ENCODE measurements around the gene SPOCD1.

SPOCD1 gene

DNA sequence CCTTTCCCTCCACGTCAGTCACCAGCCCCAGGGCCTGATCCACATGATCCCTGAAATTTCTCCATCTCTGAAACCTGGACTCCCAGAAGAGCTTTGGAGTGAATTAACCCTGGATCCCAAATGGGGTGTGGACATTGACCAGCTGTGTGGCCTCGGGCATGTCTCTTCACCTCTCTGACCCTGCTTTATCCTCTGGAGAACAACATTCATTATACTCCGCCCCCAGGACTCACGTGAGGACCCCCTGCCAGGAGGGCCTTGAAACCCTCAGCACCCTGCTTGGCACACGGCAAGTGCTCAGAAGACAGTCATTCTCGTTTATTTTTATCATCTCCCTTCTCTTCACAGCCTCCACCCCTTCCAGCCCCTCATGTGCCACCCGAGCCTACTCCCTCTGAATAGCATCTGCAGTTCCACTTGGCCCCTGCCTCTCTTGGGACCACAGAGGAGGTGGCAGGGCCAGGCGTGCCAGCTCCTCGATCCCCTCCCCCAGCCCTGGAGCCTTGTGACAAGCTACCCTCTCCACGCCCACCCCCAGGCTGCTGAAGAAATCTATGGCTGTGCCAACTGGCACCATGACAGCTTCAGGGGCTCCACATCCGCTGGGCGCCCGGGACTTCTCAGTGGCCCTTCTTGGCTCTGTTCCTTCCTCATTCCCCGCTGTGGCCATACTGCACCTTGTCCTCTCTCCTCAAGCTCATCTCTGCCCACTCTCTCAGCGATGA lies 69.7 kb downstream of the SPOCD1 start:
- Mint-ChIP-seq H3K27me3 (peaks cover 8% of the 10 kb centered on the region), H3K36me3 (no peaks in the 10 kb centered on the region), H3K27ac (no peak overlapping the region), H3K4me3 (no peak overlapping the region), H3K4me1 (ENCODE audit: low read depth) (peaks cover 7% of the 10 kb centered on the region), H3K9me3 (ENCODE audit: low read depth) (no peaks in the 10 kb centered on the region)

DNA sequence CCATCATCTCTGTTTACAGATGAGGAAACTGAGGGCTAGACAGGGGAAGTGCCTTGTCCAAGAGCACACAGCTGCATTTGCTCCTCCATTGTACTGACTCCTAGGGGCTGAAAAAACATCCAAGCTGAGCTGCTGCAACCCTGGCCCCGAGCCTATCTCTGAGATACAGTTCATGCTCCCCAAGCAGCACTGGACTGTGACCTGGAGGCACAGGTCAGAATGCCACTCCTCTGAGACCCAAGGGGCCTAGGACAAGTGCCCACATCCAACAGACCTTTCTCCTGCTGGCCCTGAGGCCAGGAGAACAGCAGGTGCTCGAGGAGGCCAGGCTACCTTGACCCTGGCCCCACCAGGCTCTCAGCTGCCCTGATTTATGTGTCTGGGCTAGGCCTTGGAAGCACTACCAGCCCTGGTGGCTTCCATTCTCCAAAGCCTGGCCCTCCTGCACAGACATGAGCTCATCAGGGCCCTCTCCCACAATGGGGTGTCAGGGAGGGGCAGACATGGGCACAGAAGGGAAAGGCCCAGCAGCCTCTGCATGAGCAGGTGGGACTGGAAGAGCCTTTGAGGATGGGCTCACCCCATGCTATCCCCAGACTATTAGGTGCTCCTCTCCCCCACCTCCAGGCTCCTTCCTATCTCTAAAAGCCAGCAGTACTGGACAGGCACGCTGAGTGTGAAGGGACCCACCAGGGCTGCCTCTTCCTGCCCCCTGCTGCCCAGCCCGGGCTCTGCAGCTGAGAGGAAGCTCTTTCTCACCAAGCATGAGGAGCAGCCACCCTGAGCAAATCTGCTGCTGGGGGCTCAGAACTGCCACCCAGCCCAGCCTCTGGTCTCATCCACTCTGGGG lies 70.5 kb downstream of the SPOCD1 start:
- H3K4me3 Mint-ChIP-seq: no peak overlapping the region
- no peaks in the 10 kb centered on the region for H3K9me3 Mint-ChIP-seq (ENCODE audit: low read depth)
- H3K36me3 Mint-ChIP-seq: no peaks in the 10 kb centered on the region
- peaks cover 8% of the 10 kb centered on the region for H3K27me3 Mint-ChIP-seq
- no peaks in the 10 kb centered on the region for H3K4me1 Mint-ChIP-seq (ENCODE audit: low read depth)
- no peak overlapping the region for H3K27ac Mint-ChIP-seq

DNA sequence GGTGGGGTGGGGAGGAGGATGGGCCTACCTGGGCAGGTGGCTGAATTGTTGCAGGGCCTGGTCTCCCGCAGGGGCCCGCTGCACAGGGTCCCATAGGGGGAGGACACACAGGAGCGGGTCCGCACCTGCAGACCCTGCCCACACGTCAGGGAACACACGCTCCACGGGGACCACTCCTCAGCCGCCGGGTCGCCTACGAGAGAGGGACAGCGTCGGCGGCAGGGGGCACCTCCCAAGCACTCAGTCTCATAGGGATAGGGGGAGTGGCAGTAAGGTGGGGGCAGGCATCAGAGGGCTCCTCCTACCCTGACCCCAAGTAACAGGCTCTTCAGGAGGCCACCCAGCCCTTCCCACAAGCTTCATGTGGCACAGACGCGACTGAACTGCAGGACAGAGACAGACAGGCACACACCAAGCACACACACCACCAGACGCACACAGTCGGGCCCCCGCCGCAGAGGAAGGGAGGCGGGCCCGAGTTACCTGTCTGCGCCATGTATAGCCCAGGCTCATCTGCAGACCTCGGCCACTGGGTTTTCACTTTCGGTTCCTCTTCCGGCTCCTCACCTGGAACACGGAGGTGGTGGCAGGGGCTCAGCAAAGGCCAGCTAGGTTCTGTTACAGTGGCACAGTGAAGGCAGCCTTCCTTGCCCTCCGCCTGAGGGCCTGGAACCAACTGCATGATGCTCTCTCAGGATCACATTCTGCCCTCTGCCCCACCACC lies 71.5 kb downstream of the SPOCD1 start:
- Mint-ChIP-seq H3K27ac (no peak overlapping the region), H3K4me1 (ENCODE audit: low read depth) (peaks cover 4% of the 10 kb centered on the region), H3K36me3 (no peaks in the 10 kb centered on the region), H3K27me3 (peaks cover 7% of the 10 kb centered on the region), H3K9me3 (ENCODE audit: low read depth) (no peaks in the 10 kb centered on the region), H3K4me3 (no peak overlapping the region)

DNA sequence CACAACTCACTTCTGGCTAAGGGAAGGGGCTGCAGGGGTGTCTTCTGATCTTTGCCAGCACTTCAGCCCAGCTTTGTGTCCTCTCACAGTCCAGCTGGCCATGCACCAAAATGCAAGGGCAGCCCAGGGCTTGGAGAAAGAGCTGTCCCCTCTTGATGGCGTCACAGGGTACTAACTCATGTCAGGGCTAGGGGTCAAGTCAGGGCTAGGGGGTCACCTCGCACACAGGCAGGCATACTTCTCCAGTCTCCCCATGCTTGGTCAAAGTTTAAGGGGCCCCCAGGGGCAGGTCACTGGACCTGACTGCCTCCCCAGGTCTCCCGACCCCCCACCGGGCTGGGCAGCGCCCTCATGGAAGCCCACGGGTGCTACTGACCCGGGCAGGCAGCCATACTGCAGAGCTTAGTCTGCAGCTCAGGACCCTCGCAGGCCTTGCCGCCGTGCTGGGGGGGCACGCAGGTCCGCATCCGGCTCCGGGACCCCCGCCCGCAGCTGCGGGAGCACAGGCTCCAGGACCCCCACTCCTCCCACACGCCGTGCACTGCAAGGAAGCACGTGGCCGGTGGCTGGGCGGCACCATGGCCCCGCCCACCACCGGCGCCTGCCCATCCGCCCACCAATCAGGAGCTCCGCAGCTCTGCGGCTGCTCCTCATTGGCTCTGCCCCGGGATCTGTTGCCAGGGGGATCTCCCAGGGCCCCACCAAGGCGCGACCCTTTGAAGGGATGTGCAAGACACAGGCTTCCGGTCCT lies 73.2 kb downstream of the SPOCD1 start:
- Mint-ChIP-seq H3K36me3 (no peaks in the 10 kb centered on the region), H3K27ac (no peak overlapping the region), H3K9me3 (ENCODE audit: low read depth) (no peaks in the 10 kb centered on the region), H3K4me1 (ENCODE audit: low read depth) (peaks cover 4% of the 10 kb centered on the region), H3K27me3 (peaks cover 7% of the 10 kb centered on the region), H3K4me3 (no peak overlapping the region)
